NCI-H226 (cell line): Measurements from ENCODE around the gene CARD19.
"Not testable (repeated sequence)": the region's sequence is repeated elsewhere in the genome, so short reads cannot be mapped to it uniquely, and the experiment has no call there.

Source experiments
- DNase-seq: peaks from one replicate; pipeline ENCODE4 v3.0.0-alpha.2; 2015

The CARD19 gene

GRCh38 chr9:93089024-93089423 is 7.0 kb upstream of the CARD19 start:
- no peak for DNase-seq

- DNase-seq = no peak
Observed at GRCh38 chr9:93089481-93089991, 6.5 kb upstream of the CARD19 start.

- DNase-seq = no peak
Observed at GRCh38 chr9:93090091-93090655, 5.8 kb upstream of the CARD19 start.

GRCh38 chr9:93091056-93091452 is 5.0 kb upstream of the CARD19 start:
- no peak for DNase-seq

- peak; percentile 87 for DNase-seq
Observed at GRCh38 chr9:93091453-93092081, 4.5 kb upstream of the CARD19 start.

- no peak for DNase-seq
Observed at GRCh38 chr9:93092251-93092991, 3.6 kb upstream of the CARD19 start.

GRCh38 chr9:93093127-93093876 is 2.7 kb upstream of the CARD19 start:
- DNase-seq = no peak

GRCh38 chr9:93093877-93094657 is 1.9 kb upstream of the CARD19 start:
- DNase-seq = no peak

GRCh38 chr9:93094658-93095204 is 1.3 kb upstream of the CARD19 start:
- no peak for DNase-seq

- peak; percentile 94 for DNase-seq
Observed at GRCh38 chr9:93095205-93096130, 549 bp upstream of the CARD19 start.

GRCh38 chr9:93096811-93097382 is 880 bp downstream of the CARD19 start:
- DNase-seq = no peak

- no peak for DNase-seq
Observed at GRCh38 chr9:93097511-93098201, 1.6 kb downstream of the CARD19 start.

- DNase-seq = peak; percentile 96
Observed at GRCh38 chr9:93098236-93098946, 2.4 kb downstream of the CARD19 start.

GRCh38 chr9:93099551-93100275 is 3.7 kb downstream of the CARD19 start:
- DNase-seq = no peak

GRCh38 chr9:93100276-93100636 is 4.2 kb downstream of the CARD19 start:
- DNase-seq = no peak

- DNase-seq = not testable (repeated sequence)
Observed at GRCh38 chr9:93101086-93101485, 5.1 kb downstream of the CARD19 start.

GRCh38 chr9:93105620-93106019 is 9.6 kb downstream of the CARD19 start:
- no peak for DNase-seq

GRCh38 chr9:93107151-93107824 is 11.3 kb downstream of the CARD19 start:
- DNase-seq = no peak
